GM21447 (cell line): ENCODE results near the gene ANKRD39.
A peak's percentile ranks its signal among the peaks of the same experiment; 100 is the strongest.
"Not testable (repeated sequence)": the region's sequence is repeated elsewhere in the genome, so short reads cannot be mapped to it uniquely, and the experiment has no call there.

Experiments used
- ATAC-seq: cut with Tn5 transposase; IDR thresholded peaks from one replicate; pipeline ENCODE4 v1.9.1; 2021; ENCODE audit not compliant: unreplicated experiment

The ANKRD39 gene

GRCh38 chr2:96857667-96858372 is at the start of gene ANKRD39:
ANKRD39 (minus strand) TSS chr2:96858016; CDS start chr2:96857987, 29 bp downstream.
- peak; percentile 85 for ATAC-seq

- no peak for ATAC-seq
Measured at GRCh38 chr2:96906729-96907114, 48.9 kb upstream of the ANKRD39 start.

GRCh38 chr2:96903815-96904214 is 46.0 kb upstream of the ANKRD39 start:
- no peak for ATAC-seq

- ATAC-seq = no peak
Measured at GRCh38 chr2:96903318-96903717, 45.5 kb upstream of the ANKRD39 start.

GRCh38 chr2:96900237-96900636 is 42.4 kb upstream of the ANKRD39 start:
- ATAC-seq = no peak

GRCh38 chr2:96899413-96899741 is 41.6 kb upstream of the ANKRD39 start:
- ATAC-seq = no peak

- no peak for ATAC-seq
Measured at GRCh38 chr2:96898641-96899412, 41.0 kb upstream of the ANKRD39 start.

GRCh38 chr2:96898135-96898505 is 40.3 kb upstream of the ANKRD39 start:
- ATAC-seq = no peak

- ATAC-seq = no peak
Measured at GRCh38 chr2:96897491-96898134, 39.8 kb upstream of the ANKRD39 start.

GRCh38 chr2:96895746-96896651 is 38.2 kb upstream of the ANKRD39 start:
- ATAC-seq = no peak

GRCh38 chr2:96895032-96895745 is 37.4 kb upstream of the ANKRD39 start:
- ATAC-seq = no peak

GRCh38 chr2:96894151-96894531 is 36.3 kb upstream of the ANKRD39 start:
- no peak for ATAC-seq

GRCh38 chr2:96893289-96894150 is 35.7 kb upstream of the ANKRD39 start:
- no peak for ATAC-seq

- ATAC-seq = no peak
Measured at GRCh38 chr2:96891591-96892333, 33.9 kb upstream of the ANKRD39 start.

- ATAC-seq = no peak
Measured at GRCh38 chr2:96890726-96891385, 33.0 kb upstream of the ANKRD39 start.

GRCh38 chr2:96890252-96890651 is 32.4 kb upstream of the ANKRD39 start:
- ATAC-seq = no peak

- ATAC-seq = not testable (repeated sequence)
Measured at GRCh38 chr2:96889502-96889901, 31.7 kb upstream of the ANKRD39 start.
